ENCODE data around the gene SLC10A1.

Gene SLC10A1

GRCh38 chr14:69811227-69811867 is 14.3 kb upstream of the SLC10A1 start:
- DNase-seq (ENCODE audit: low read depth), result no peak
- no peak for TF ChIP-seq CTCF (IDR thresholded peaks at IDR 0.05; ENCODE audit: low read length, missing control alignments)
- no peak overlapping the region for H3K4me3 ChIP-seq (replicated peaks; ENCODE audit: low read depth, low read length)

- DNase-seq (ENCODE audit: low read depth), result no peak
- TF ChIP-seq CTCF (IDR thresholded peaks at IDR 0.05; ENCODE audit: low read length, missing control alignments), result no peak
- H3K4me3 ChIP-seq (replicated peaks; ENCODE audit: low read depth, low read length), result no peak overlapping the region
Measured at GRCh38 chr14:69808919-69809808, 12.1 kb upstream of the SLC10A1 start.

- no peak for DNase-seq (ENCODE audit: low read depth)
- no peak overlapping the region for H3K4me3 ChIP-seq (replicated peaks; ENCODE audit: low read depth, low read length)
- TF ChIP-seq CTCF (IDR thresholded peaks at IDR 0.05; ENCODE audit: low read length, missing control alignments), result no peak
Measured at GRCh38 chr14:69807192-69807591, 10.2 kb upstream of the SLC10A1 start.

- no peak overlapping the region for H3K4me3 ChIP-seq (replicated peaks; ENCODE audit: low read depth, low read length)
- no peak for TF ChIP-seq CTCF (IDR thresholded peaks at IDR 0.05; ENCODE audit: low read length, missing control alignments)
- no peak for DNase-seq (ENCODE audit: low read depth)
Measured at GRCh38 chr14:69804902-69805301, 7.9 kb upstream of the SLC10A1 start.

- peak; percentile 22 for TF ChIP-seq CTCF (IDR thresholded peaks at IDR 0.05; ENCODE audit: low read length, missing control alignments)
- no peak for DNase-seq (ENCODE audit: low read depth)
- H3K4me3 ChIP-seq (replicated peaks; ENCODE audit: low read depth, low read length), result no peak overlapping the region
Measured at GRCh38 chr14:69803753-69804152, 6.7 kb upstream of the SLC10A1 start.

GRCh38 chr14:69798339-69798735 is 1.3 kb upstream of the SLC10A1 start:
- no peak for TF ChIP-seq CTCF (IDR thresholded peaks at IDR 0.05; ENCODE audit: low read length, missing control alignments)
- DNase-seq (ENCODE audit: low read depth), result no peak
- H3K4me3 ChIP-seq (replicated peaks; ENCODE audit: low read depth, low read length), result no peak overlapping the region

Measured in fibroblast of pulmonary artery (primary cell).